H1 (cell line): ENCODE results near the gene RNF214. TPM values are rescaled to one million over a fixed set of nuclear protein-coding genes. Genes with fewer than 3 reads are reported as not detected.

ENCODE experiments used
- CTCF ChIA-PET: fragments of 300-600 bp; sonication (Branson Sonifier 250); formaldehyde crosslinking; loops from one replicate; lab custom pipeline; 2021; ENCODE audit not compliant: partially characterized antibody; lab: Charles Lee
- POLR2A ChIA-PET: fragments of 300-600 bp; sonication (Branson Sonifier 250); formaldehyde crosslinking; loops from one replicate; lab custom pipeline; 2021; ENCODE audit warnings: inconsistent platforms; ENCODE audit not compliant: partially characterized antibody; lab: Charles Lee
- DNase-seq, 2 experiments: peaks; one replicate each; pipeline versions ENCODE4 v3.0.0 to v3.0.0-alpha.2; 2010 to 2022; ENCODE audit warnings: low spot score in 2 of 2, low read depth in 1 of 2, mixed read lengths in 1 of 2
- FAIRE-seq: peaks from 2 replicates; lab custom pipeline; 2011; peaks lifted over from hg19 to GRCh38; lab: Jason Lieb, UNC
- H2AFZ ChIP-seq: 2 replicates; pipeline ENCODE4 v1.8.1; 2012; ENCODE audit warnings: low read length, inconsistent platforms
- H2AK5ac ChIP-seq: 2 replicates; pipeline ENCODE4 v1.6.1; 2013; ENCODE audit warnings: low read depth, low read length
- H2BK120ac ChIP-seq: replicated peaks from 2 replicates; pipeline ENCODE3; 2013; ENCODE audit warnings: low read depth, low read length, inconsistent platforms
- H2BK12ac ChIP-seq: 2 replicates; pipeline ENCODE4 v1.6.1; 2013; ENCODE audit warnings: low read depth, low read length
- H2BK15ac ChIP-seq: 2 replicates; pipeline ENCODE4 v1.6.1; 2013; ENCODE audit warnings: low read length
- H2BK20ac ChIP-seq: 2 replicates; pipeline ENCODE4 v1.6.1; 2013; ENCODE audit warnings: low read length
- H2BK5ac ChIP-seq: 2 replicates; pipeline ENCODE4 v1.6.1; 2013; ENCODE audit warnings: low read depth, low read length
- H3K14ac ChIP-seq: 2 replicates; pipeline ENCODE4 v1.6.1; 2013; ENCODE audit warnings: inconsistent platforms; ENCODE audit not compliant: insufficient read length
- H3K18ac ChIP-seq: 2 replicates; pipeline ENCODE4 v1.6.1; 2013; ENCODE audit warnings: low read length; ENCODE audit errors: extremely low read depth
- H3K23ac ChIP-seq: 2 replicates; pipeline ENCODE4 v1.6.1; 2013; ENCODE audit warnings: inconsistent platforms; ENCODE audit not compliant: insufficient read length
- H3K23me2 ChIP-seq: 2 replicates; pipeline ENCODE4 v1.6.1; 2013; ENCODE audit warnings: low read depth, low read length
- H3K27ac ChIP-seq: 2 replicates; pipeline ENCODE4 v1.6.1; 2011; ENCODE audit warnings: low read depth, low read length, inconsistent platforms
- H3K27me3 ChIP-seq, 4 experiments: replicated peaks in 1 of 4; 1 replicate in 1 of 4; 2 replicates in 3 of 4; pipeline versions ENCODE4 v1.6.1 to v1.8.1; 2011 to 2013; ENCODE audit warnings: low read length in 3 of 4, mild to moderate bottlenecking in 3 of 4, inconsistent platforms in 2 of 4, mixed read lengths in 2 of 4, moderate library complexity in 1 of 4; ENCODE audit not compliant: control insufficient read depth in 3 of 4, insufficient read depth in 3 of 4; ENCODE audit errors: extremely low read depth in 1 of 4
- H3K36me3 ChIP-seq, 4 experiments: 2 replicates each; pipeline versions ENCODE4 v1.6.1 to v1.8.1; 2011 to 2013; ENCODE audit warnings: mild to moderate bottlenecking in 4 of 4, low read length in 3 of 4, moderate library complexity in 2 of 4, control low read depth in 1 of 4, inconsistent platforms in 1 of 4; ENCODE audit not compliant: insufficient read depth in 4 of 4, control insufficient read depth in 2 of 4
- H3K4ac ChIP-seq: replicated peaks from 2 replicates; pipeline ENCODE3; 2013; ENCODE audit warnings: low read length, low read depth, mixed read lengths, inconsistent platforms; ENCODE audit not compliant: insufficient read length
- H3K4me1 ChIP-seq, 4 experiments: replicated peaks in 1 of 4; 1 replicate in 1 of 4; 2 replicates in 3 of 4; pipeline versions ENCODE4 v1.6.1 to v1.8.1; 2011 to 2013; ENCODE audit warnings: low read length in 3 of 4, inconsistent platforms in 2 of 4, mixed read lengths in 1 of 4; ENCODE audit not compliant: insufficient read depth in 4 of 4, control insufficient read depth in 3 of 4
- H3K4me2 ChIP-seq, 2 experiments: 2 replicates each; pipeline versions ENCODE4 v1.6.1 to v1.8.1; 2011 to 2013; ENCODE audit warnings: low read depth in 2 of 2, low read length in 2 of 2, control low read depth in 1 of 2, inconsistent platforms in 1 of 2, mild to moderate bottlenecking in 1 of 2; ENCODE audit not compliant: insufficient read depth in 1 of 2
- H3K4me3 ChIP-seq, 4 experiments: fragments of 200-600, 300-600 bp in 1 of 4; sonication (generic), shearing (Covaris generic), sonication (Bioruptor Twin) in 1 of 4; 2 replicates each; pipeline versions ENCODE4 v1.5.1 to v1.8.1; 2011 to 2016; ENCODE audit warnings: low read length in 4 of 4, low read depth in 3 of 4, control low read depth in 2 of 4, inconsistent platforms in 2 of 4, mild to moderate bottlenecking in 2 of 4, mixed read lengths in 1 of 4, moderate library complexity in 1 of 4; ENCODE audit not compliant: insufficient read depth in 2 of 4; ENCODE audit errors: extremely low read depth in 1 of 4
- H3K56ac ChIP-seq: replicated peaks from 2 replicates; pipeline ENCODE3; 2013; ENCODE audit warnings: low read depth, mild to moderate bottlenecking, mixed read lengths, low read length, inconsistent platforms; ENCODE audit not compliant: insufficient read length
- H3K79me1 ChIP-seq: 2 replicates; pipeline ENCODE4 v1.6.1; 2013; ENCODE audit warnings: low read depth, low read length, control low read depth
- H3K79me2 ChIP-seq, 2 experiments: 2 replicates each; pipeline versions ENCODE4 v1.6.1 to v1.8.1; 2012 to 2013; ENCODE audit warnings: low read length in 2 of 2, mild to moderate bottlenecking in 2 of 2, inconsistent platforms in 1 of 2; ENCODE audit not compliant: insufficient read depth in 2 of 2, control insufficient read depth in 1 of 2
- H3K9ac ChIP-seq, 4 experiments: replicated peaks in 1 of 4; 1 replicate in 1 of 4; 2 replicates in 3 of 4; pipeline versions ENCODE4 v1.6.1 to v1.8.1; 2011 to 2013; ENCODE audit warnings: low read depth in 3 of 4, low read length in 3 of 4, control low read depth in 2 of 4, mild to moderate bottlenecking in 2 of 4, moderate library complexity in 2 of 4, inconsistent platforms in 1 of 4; ENCODE audit errors: extremely low read depth in 1 of 4
- H3K9me3 ChIP-seq, 2 experiments: 2 replicates each; pipeline versions ENCODE4 v1.6.1 to v1.8.1; 2012 to 2013; ENCODE audit warnings: mild to moderate bottlenecking in 2 of 2, moderate library complexity in 2 of 2, control low read depth in 1 of 2, inconsistent platforms in 1 of 2, low read depth in 1 of 2, low read length in 1 of 2, mixed read lengths in 1 of 2; ENCODE audit not compliant: insufficient read depth in 2 of 2
- H4K20me1 ChIP-seq, 2 experiments: replicated peaks in 1 of 2; 2 replicates each; pipeline versions ENCODE3 to v1.8.1; 2011 to 2013; ENCODE audit warnings: inconsistent platforms in 2 of 2, low read length in 2 of 2, mild to moderate bottlenecking in 1 of 2; ENCODE audit not compliant: insufficient read depth in 2 of 2, control insufficient read depth in 1 of 2
- H4K5ac ChIP-seq: 2 replicates; pipeline ENCODE4 v1.6.1; 2013; ENCODE audit warnings: low read length, low read depth, mixed read lengths, inconsistent platforms; ENCODE audit not compliant: insufficient read length
- H4K8ac ChIP-seq: 2 replicates; pipeline ENCODE4 v1.8.0; 2013; ENCODE audit warnings: mild to moderate bottlenecking, moderate library complexity, low read length, inconsistent platforms; ENCODE audit not compliant: insufficient read depth; ENCODE audit errors: extremely low read depth
- H4K91ac ChIP-seq: replicated peaks from 2 replicates; pipeline ENCODE3; 2013; ENCODE audit warnings: low read length, mixed read lengths, inconsistent platforms; ENCODE audit not compliant: insufficient read length
- ASH2L ChIP-seq: fragments of 200-600, 300-600 bp; sonication (generic); IDR thresholded peaks from one replicate; pipeline ENCODE4 v1.7.1; 2017; ENCODE audit warnings: low read length
- BRCA1 ChIP-seq: IDR thresholded peaks from 2 replicates; pipeline ENCODE4 v1.6.1; 2012; ENCODE audit warnings: low read depth, low read length, improper control_type of control experiment
- CHD2 ChIP-seq: IDR thresholded peaks from 2 replicates; pipeline ENCODE4 v1.6.1; 2012; ENCODE audit warnings: low read length, improper control_type of control experiment
- GABPA ChIP-seq: IDR thresholded peaks from 2 replicates; pipeline ENCODE4 v1.6.1; 2011; ENCODE audit warnings: mild to moderate bottlenecking, low read length, moderate library complexity, borderline replicate concordance; ENCODE audit not compliant: insufficient read depth
- KDM1A ChIP-seq: fragments of 200-600, 300-600 bp; sonication (generic); IDR thresholded peaks from 2 replicates; pipeline ENCODE4 v1.7.1; 2016; ENCODE audit warnings: mild to moderate bottlenecking, low read length, borderline replicate concordance
- KDM4A ChIP-seq: IDR thresholded peaks from one replicate; pipeline ENCODE4 v1.7.1; 2012; ENCODE audit warnings: low read depth, mild to moderate bottlenecking, moderate library complexity, low read length, inconsistent platforms; ENCODE audit not compliant: severe bottlenecking
- RAD21 ChIP-seq, 2 experiments: IDR thresholded peaks in 1 of 2; conservative IDR thresholded peaks in 1 of 2; 2 replicates each; pipeline ENCODE4 v1.6.1; 2011; ENCODE audit warnings: low read depth in 2 of 2, low read length in 2 of 2, improper control_type of control experiment in 1 of 2, inconsistent platforms in 1 of 2, mild to moderate bottlenecking in 1 of 2, moderate library complexity in 1 of 2
- SIRT6 ChIP-seq: IDR thresholded peaks from one replicate; pipeline ENCODE4 v1.7.1; 2012; ENCODE audit warnings: low read length, inconsistent platforms
- TBP ChIP-seq: IDR thresholded peaks from 2 replicates; pipeline ENCODE4 v1.6.1; 2011; ENCODE audit warnings: low read depth, low read length, improper control_type of control experiment
- TCF12 ChIP-seq: IDR thresholded peaks from 2 replicates; pipeline ENCODE4 v1.6.1; 2011; ENCODE audit warnings: low read depth, mild to moderate bottlenecking, low read length
- TEAD4 ChIP-seq: IDR thresholded peaks from 2 replicates; pipeline ENCODE4 v1.6.1; 2012; ENCODE audit warnings: low read depth, low read length, inconsistent platforms, mixed read lengths
- USF2 ChIP-seq: IDR thresholded peaks from 2 replicates; pipeline ENCODE4 v1.6.1; 2011; ENCODE audit warnings: low read length, improper control_type of control experiment
- WGBS, 2 experiments: shearing (Covaris generic) in 1 of 2; methylation state at CpG; one replicate each; pipeline versions ENCODE4 v1.1.6 to v1.1.7; 2013 to 2015; ENCODE audit warnings: low lambda C conversion rate in 2 of 2, mixed read lengths in 2 of 2, inconsistent platforms in 1 of 2, low coverage in 1 of 2, missing lambda C conversion rate in 1 of 2; ENCODE audit not compliant: insufficient replicate concordance in 2 of 2, insufficient coverage in 1 of 2, insufficient read length in 1 of 2; ENCODE audit errors: extremely low coverage in 1 of 2, missing lambda C conversion rate in 1 of 2; 5-methylcytosine and 5-hydroxymethylcytosine counted together
- polyA plus RNA-seq, 7 experiments: library from polyadenylated mRNA; depleted of rRNA in 3 of 7; stranded (reverse) in 5 of 7; unstranded in 2 of 7; fragments of >200 nt in 5 of 7; fragments of 200-250 nt in 2 of 7; gene quantifications; 1 replicate in 5 of 7; 2 replicates in 1 of 7; 4 replicates in 1 of 7; pipeline versions ENCODE4 v1.2.1 to v1.2.3, GENCODE V29; 2011 to 2013; ENCODE audit warnings: missing spikeins in 2 of 7, mixed read lengths in 2 of 7
- total RNA-seq: library from RNA; stranded (reverse); fragmentation: NEBNext Ultra II Directional; extraction: Animal tissue kit (Norgen Biotek cat#: 25700); gene quantifications from 2 replicates; pipeline ENCODE4 v1.2.1, GENCODE V29; 2021
- TF ChIP-seq, protein P1 (sequence below): IDR thresholded peaks from 2 replicates; pipeline ENCODE4 v1.6.1; 2012; ENCODE audit warnings: inconsistent platforms

RNF214 gene
- total and polyA plus RNA-seq, 2 of the 8 experiments (the other 6 are each of a cell fraction or from before 2014, with no cell fraction given) = 34.9 to 35.6 TPM

DNA sequence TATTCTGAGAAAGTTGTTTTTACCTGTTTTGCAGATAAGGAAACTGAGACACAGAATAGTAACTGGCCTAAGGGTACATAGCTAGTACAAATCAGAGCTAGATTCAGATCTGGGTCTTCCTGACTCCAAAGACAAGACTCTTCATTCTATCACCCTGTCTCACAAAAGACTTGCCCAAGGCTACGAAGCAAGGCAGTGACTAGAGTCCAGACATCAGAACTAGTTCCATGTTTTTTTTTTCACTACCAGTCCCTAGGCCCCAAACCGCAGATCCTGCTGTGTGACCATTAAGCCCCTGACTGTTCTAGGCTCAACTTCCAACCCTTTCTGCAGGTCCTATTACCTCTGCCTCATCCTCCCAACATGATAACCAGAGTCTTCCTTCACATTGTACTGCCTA is 60.1 kb downstream of the RNF214 start:
- Histone ChIP-seq H4K20me1 (no peaks in the 10 kb centered on the region), H2BK120ac (no peak overlapping the region), H4K91ac (no peak overlapping the region), H3K4me1 (no peaks in the 10 kb centered on the region), H3K9ac (no peak overlapping the region), H3K79me2 (no peaks in the 10 kb centered on the region), H2AK5ac (no peak overlapping the region), H4K8ac (no peak overlapping the region), H2BK20ac (no peak overlapping the region), H2BK15ac (no peak overlapping the region), H4K5ac (no peak overlapping the region), H3K14ac (no peak overlapping the region), H3K4me3 (no peak overlapping the region), H3K9me3 (no peaks in the 10 kb centered on the region)
- 84% methylated on average over 2 of the region's 2 CpGs; no CpG with 5 or more reads in 1 of the 2 experiments for WGBS, 2 experiments
- DNase-seq (no peak), FAIRE-seq (no peak)
- POLR2A ChIA-PET = no interaction called here
- TF ChIP-seq USF2 (no peak), KDM4A (no peak), CHD2 (no peak), GABPA (no peak), BRCA1 (no peak), RAD21 (IDR thresholded peaks at IDR 0.05 in 1 of 2, conservative IDR thresholded peaks at IDR 0.05 in 1 of 2; ENCODE audit: low read depth in 2 of 2, low read length in 2 of 2) (no peak), TCF12 (no peak), TEAD4 (no peak), KDM1A (no peak), SIRT6 (no peak), TBP (no peak), ASH2L (no peak)
- TF ChIP-seq, protein P1, sequence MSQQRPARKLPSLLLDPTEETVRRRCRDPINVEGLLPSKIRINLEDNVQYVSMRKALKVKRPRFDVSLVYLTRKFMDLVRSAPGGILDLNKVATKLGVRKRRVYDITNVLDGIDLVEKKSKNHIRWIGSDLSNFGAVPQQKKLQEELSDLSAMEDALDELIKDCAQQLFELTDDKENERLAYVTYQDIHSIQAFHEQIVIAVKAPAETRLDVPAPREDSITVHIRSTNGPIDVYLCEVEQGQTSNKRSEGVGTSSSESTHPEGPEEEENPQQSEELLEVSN = no peak
- TF ChIP-seq, all 59 proteins: peak for 0
- H3K23me2 ChIP-seq = no peaks in the 10 kb centered on the region
- no peak overlapping the region for H2BK12ac ChIP-seq
- no peak overlapping the region for H2AFZ ChIP-seq
- CTCF ChIA-PET = no interaction called here
- no peak overlapping the region for H3K18ac ChIP-seq
- no peak overlapping the region for H3K4me2 ChIP-seq
- no peaks in the 10 kb centered on the region for H3K27me3 ChIP-seq
- H2BK5ac ChIP-seq = no peak overlapping the region
- H3K27ac ChIP-seq = no peak overlapping the region
- no peaks in the 10 kb centered on the region for H3K79me1 ChIP-seq
- H3K36me3 ChIP-seq = peaks cover 0 to 24% (median 13%) of the 10 kb centered on the region in 4 experiments; a peak in 4 of 8 replicates
- H3K4ac ChIP-seq = no peak overlapping the region
- no peak overlapping the region for H3K23ac ChIP-seq
- H3K56ac ChIP-seq = no peak overlapping the region
